Sigmoid colon (tissue), 4 donors: ENCODE data around the gene INPP5F.

Source experiments
- EP300 ChIP-seq, 4 donors: sonication (generic); formaldehyde crosslinking; IDR thresholded peaks; one replicate each; pipeline ENCODE4 v1.6.1; 2017; ENCODE audit warnings: antibody characterized with exemption in 4 of 4
- POLR2A ChIP-seq, 2 donors: fragments of 450-650 bp; IDR thresholded peaks; one replicate each; pipeline ENCODE4 v1.6.1; 2016; ENCODE audit warnings: antibody characterized with exemption in 2 of 2, mild to moderate bottlenecking in 2 of 2, moderate library complexity in 2 of 2
- POLR2AphosphoS5 ChIP-seq, 4 donors: sonication (generic); formaldehyde crosslinking; IDR thresholded peaks; one replicate each; pipeline ENCODE4 v1.6.1; 2017; ENCODE audit warnings: antibody characterized with exemption in 4 of 4
- TF ChIP-seq, protein P1 (sequence below), 4 experiments: fragments of 450-650 bp in 3 of 4; fragments of 200-600 bp in 1 of 4; IDR thresholded peaks; one replicate each; pipeline ENCODE4 v1.5.1; 2016 to 2019; ENCODE audit warnings: antibody characterized with exemption in 4 of 4, mild to moderate bottlenecking in 3 of 4, moderate library complexity in 2 of 4

DNA sequence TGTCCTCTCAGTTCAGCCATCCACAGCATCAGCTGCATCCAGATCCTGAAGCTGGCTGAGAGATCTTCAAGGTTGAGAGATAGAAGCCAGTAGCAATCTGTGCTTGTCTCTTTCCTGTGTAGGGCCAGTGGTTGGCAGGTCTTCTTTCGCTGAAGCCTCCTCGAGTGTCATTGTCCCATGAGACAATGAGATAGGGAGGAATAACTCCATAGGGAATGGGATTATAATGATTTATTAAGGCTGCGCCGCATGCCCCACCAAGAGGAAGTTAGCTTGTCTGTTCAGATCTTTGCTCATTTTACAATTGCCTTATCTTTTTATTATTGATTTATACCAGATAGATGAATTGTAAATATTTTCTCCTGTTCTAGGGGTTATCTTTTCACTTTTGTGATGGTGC is 85.3 kb downstream of the INPP5F start:
- TF ChIP-seq, protein P1, sequence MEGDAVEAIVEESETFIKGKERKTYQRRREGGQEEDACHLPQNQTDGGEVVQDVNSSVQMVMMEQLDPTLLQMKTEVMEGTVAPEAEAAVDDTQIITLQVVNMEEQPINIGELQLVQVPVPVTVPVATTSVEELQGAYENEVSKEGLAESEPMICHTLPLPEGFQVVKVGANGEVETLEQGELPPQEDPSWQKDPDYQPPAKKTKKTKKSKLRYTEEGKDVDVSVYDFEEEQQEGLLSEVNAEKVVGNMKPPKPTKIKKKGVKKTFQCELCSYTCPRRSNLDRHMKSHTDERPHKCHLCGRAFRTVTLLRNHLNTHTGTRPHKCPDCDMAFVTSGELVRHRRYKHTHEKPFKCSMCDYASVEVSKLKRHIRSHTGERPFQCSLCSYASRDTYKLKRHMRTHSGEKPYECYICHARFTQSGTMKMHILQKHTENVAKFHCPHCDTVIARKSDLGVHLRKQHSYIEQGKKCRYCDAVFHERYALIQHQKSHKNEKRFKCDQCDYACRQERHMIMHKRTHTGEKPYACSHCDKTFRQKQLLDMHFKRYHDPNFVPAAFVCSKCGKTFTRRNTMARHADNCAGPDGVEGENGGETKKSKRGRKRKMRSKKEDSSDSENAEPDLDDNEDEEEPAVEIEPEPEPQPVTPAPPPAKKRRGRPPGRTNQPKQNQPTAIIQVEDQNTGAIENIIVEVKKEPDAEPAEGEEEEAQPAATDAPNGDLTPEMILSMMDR (IDR thresholded peaks at IDR 0.05) = no peak
- no peak for TF ChIP-seq EP300 (IDR thresholded peaks at IDR 0.05)
- TF ChIP-seq POLR2AphosphoS5 (IDR thresholded peaks at IDR 0.05) = no peak
- no peak for TF ChIP-seq POLR2A (IDR thresholded peaks at IDR 0.05)
